ENCODE results near the gene FAM83D. TPM values are rescaled to one million over a fixed set of nuclear protein-coding genes. Genes with fewer than 3 reads are reported as not detected.

Gene FAM83D
- polyA plus RNA-seq, 1 donor from 2014 or later, result 0.48 TPM

GRCh38 chr20:38883081-38883980, 42.9 kb upstream of the FAM83D start:
- H3K79me2 ChIP-seq (replicated peaks; ENCODE audit: insufficient read depth, low read length), result no peaks in the 10 kb centered on the region
- H3K36me3 ChIP-seq (ENCODE audit: insufficient read depth, low read length), result no peaks in the 10 kb centered on the region
- no peak overlapping the region for H3K4me3 ChIP-seq (ENCODE audit: low read length)
- no peak overlapping the region for H3K27ac ChIP-seq (ENCODE audit: low read length)
- no peaks in the 10 kb centered on the region for H3F3A ChIP-seq (ENCODE audit: insufficient read depth, low read length, poor library complexity, severe bottlenecking)
- no peak for TF ChIP-seq EP300 (conservative IDR thresholded peaks at IDR 0.05; ENCODE audit: poor library complexity, severe bottlenecking)
- no peak for TF ChIP-seq TAF1 (IDR thresholded peaks at IDR 0.05; ENCODE audit: low read depth)
- TF ChIP-seq REST (IDR thresholded peaks at IDR 0.05; ENCODE audit: borderline replicate concordance), result no peak
- TF ChIP-seq, protein P1, sequence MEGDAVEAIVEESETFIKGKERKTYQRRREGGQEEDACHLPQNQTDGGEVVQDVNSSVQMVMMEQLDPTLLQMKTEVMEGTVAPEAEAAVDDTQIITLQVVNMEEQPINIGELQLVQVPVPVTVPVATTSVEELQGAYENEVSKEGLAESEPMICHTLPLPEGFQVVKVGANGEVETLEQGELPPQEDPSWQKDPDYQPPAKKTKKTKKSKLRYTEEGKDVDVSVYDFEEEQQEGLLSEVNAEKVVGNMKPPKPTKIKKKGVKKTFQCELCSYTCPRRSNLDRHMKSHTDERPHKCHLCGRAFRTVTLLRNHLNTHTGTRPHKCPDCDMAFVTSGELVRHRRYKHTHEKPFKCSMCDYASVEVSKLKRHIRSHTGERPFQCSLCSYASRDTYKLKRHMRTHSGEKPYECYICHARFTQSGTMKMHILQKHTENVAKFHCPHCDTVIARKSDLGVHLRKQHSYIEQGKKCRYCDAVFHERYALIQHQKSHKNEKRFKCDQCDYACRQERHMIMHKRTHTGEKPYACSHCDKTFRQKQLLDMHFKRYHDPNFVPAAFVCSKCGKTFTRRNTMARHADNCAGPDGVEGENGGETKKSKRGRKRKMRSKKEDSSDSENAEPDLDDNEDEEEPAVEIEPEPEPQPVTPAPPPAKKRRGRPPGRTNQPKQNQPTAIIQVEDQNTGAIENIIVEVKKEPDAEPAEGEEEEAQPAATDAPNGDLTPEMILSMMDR (IDR thresholded peaks at IDR 0.05; ENCODE audit: poor library complexity, severe bottlenecking), result no peak
- no peak for TF ChIP-seq POLR2AphosphoS5 (IDR thresholded peaks at IDR 0.05)
- TF ChIP-seq RAD21 (conservative IDR thresholded peaks at IDR 0.05), result no peak
- no peak for TF ChIP-seq EZH2 (IDR thresholded peaks at IDR 0.05; ENCODE audit: borderline replicate concordance, insufficient read depth, low read length, poor library complexity, severe bottlenecking)
- TF ChIP-seq SMC3 (conservative IDR thresholded peaks at IDR 0.05; ENCODE audit: poor library complexity), result no peak
- TF ChIP-seq MXI1 (conservative IDR thresholded peaks at IDR 0.05; ENCODE audit: poor library complexity, severe bottlenecking), result no peak
- H3K9me2 ChIP-seq (ENCODE audit: insufficient read depth, low read length), result no peaks in the 10 kb centered on the region
- no peaks in the 10 kb centered on the region for H3K9me3 ChIP-seq (ENCODE audit: low read length)
- H3K27me3 ChIP-seq (ENCODE audit: insufficient read depth, low read depth, low read length), result no peaks in the 10 kb centered on the region
- H3K4me2 ChIP-seq (ENCODE audit: low read length), result no peak overlapping the region
- no peak overlapping the region for H2AFZ ChIP-seq (ENCODE audit: low read depth, low read length)
- no peaks in the 10 kb centered on the region for H4K20me1 ChIP-seq (ENCODE audit: insufficient read depth)
- no peak overlapping the region for H3K9ac ChIP-seq (ENCODE audit: low read length)

DNA sequence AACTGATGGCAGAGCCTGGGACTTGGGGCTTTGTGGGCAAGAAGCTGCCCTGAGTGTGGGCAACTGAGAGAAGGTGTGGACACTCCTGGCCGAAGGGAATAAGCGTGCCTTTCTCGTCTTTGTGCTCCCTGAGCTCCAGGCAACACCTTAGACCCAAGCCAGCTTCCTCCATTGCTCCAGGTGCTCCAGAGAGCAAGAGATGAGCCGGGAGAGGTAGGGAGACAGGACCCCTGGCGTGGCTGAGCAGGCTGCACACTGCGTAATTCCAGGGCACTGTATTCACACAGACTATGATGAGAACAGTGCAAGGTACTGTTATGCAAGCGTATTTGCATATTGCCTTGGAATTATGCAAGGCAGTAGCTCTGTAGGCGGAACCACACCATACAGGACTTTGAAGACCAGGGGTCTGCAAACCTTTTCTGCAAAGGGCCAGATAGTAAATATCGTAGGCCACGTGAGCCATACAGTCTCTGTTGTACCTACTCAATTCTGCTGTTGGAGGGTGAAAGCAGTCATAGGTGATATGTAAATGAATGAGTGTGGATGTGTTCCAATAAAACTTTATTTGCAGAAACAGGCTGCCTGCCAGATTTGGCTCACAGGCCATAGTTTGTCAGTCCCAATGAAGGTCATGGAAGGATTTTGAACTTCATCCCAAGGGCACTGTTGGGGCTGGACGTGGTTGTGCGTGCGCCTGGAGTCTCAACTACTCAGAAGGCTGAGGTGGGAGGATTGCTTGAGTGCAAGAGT, 42.1 kb upstream of the FAM83D start:
- Histone ChIP-seq H2AFZ (ENCODE audit: low read depth, low read length) (no peak overlapping the region), H3K27ac (ENCODE audit: low read length) (no peak overlapping the region), H3K4me2 (ENCODE audit: low read length) (no peak overlapping the region), H3K36me3 (ENCODE audit: insufficient read depth, low read length) (no peaks in the 10 kb centered on the region), H3K9me3 (ENCODE audit: low read length) (no peaks in the 10 kb centered on the region), H3K9ac (ENCODE audit: low read length) (no peak overlapping the region), H3F3A (ENCODE audit: insufficient read depth, low read length, poor library complexity, severe bottlenecking) (no peaks in the 10 kb centered on the region), H4K20me1 (ENCODE audit: insufficient read depth) (no peaks in the 10 kb centered on the region), H3K4me3 (ENCODE audit: low read length) (no peak overlapping the region), H3K27me3 (ENCODE audit: insufficient read depth, low read depth, low read length) (no peaks in the 10 kb centered on the region), H3K79me2 (replicated peaks; ENCODE audit: insufficient read depth, low read length) (no peaks in the 10 kb centered on the region), H3K9me2 (ENCODE audit: insufficient read depth, low read length) (no peaks in the 10 kb centered on the region)
- TF ChIP-seq, protein P1 (IDR thresholded peaks at IDR 0.05; ENCODE audit: poor library complexity, severe bottlenecking), result no peak
- TF ChIP-seq RAD21 (conservative IDR thresholded peaks at IDR 0.05), result no peak
- TF ChIP-seq REST (IDR thresholded peaks at IDR 0.05; ENCODE audit: borderline replicate concordance), result no peak
